HG03280 (cell line): ENCODE results near the gene DRAXIN.

Experiments used
- ATAC-seq: cut with Tn5 transposase; IDR thresholded peaks from one replicate; pipeline ENCODE4 v1.9.1; 2021; ENCODE audit warnings: mild to moderate bottlenecking, moderate library complexity; ENCODE audit not compliant: unreplicated experiment

Gene DRAXIN

DNA sequence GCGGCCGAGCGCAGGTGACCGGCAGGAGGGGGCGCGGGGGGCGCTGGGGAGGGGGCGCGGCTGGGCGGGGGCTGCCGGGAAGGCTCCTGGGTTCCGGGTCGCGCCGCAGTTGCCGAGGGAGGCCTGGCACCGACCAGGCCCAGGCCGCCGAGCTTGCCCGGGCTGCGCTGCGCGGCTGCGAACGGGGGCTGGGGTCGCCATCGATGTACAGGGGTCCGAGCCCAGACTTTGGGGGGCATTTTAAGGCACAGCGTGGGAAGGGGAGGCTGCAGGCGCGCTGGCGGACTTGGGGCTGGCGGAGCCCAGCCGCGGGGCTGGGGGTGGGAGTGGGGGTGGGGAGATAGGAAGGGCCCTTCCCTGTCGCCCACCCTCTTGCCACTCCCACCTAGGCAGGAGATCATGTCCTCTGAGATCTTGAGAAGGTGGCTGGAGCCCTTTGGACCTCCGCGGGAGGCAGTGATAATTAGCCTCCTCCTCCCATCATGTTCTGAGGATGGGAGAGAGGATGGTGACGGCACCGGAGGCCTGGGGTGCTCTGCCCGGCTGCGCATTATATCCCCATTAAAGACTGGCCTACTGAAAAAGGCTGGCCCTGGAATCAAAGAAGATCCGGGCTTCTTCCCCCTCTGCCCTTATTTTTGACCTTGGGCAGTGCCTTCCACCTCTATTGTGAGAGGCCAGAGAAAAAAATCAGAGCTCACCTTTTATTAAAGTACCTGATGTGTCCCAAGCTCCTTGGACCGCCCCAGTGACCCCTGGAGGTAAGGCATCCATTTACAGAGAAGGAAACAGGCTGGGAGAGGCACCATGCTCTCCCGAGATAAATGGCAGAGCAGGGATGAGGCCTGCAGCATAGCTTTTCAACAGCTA lies 36.3 kb upstream of the DRAXIN start:
- ATAC-seq, result peak; percentile 34

GRCh38 chr1:11657654-11658053 lies 33.9 kb upstream of the DRAXIN start:
- ATAC-seq, result no peak

- ATAC-seq, result no peak
Measured at GRCh38 chr1:11658542-11658941, 33.0 kb upstream of the DRAXIN start.

GRCh38 chr1:11659748-11660147 lies 31.8 kb upstream of the DRAXIN start:
- no peak for ATAC-seq

DNA sequence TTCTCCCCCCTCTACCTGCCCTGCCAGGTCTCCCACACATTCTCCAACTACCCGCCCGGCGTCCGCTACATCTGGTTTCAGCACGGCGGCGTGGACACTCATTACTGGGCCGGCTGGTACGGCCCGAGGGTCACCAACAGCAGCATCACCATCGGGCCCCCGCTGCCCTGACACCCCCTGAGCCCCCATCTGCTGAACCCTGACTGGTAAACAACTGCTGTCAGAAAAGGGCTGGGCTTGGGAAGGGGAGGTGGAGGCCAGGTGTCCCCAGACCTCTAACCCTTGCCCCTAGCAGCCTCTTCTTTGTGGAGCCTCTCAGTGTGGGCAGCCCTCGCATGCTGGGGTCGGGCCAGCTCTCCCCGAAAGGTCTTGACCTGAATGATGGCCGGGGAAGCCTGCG lies 30.4 kb upstream of the DRAXIN start:
- no peak for ATAC-seq

- peak; percentile 43 for ATAC-seq
Measured at GRCh38 chr1:11664336-11665065, 27.0 kb upstream of the DRAXIN start.

- no peak for ATAC-seq
Measured at GRCh38 chr1:11668516-11668915, 23.0 kb upstream of the DRAXIN start.

GRCh38 chr1:11670747-11671146 lies 20.8 kb upstream of the DRAXIN start:
- no peak for ATAC-seq

GRCh38 chr1:11671205-11671543 lies 20.3 kb upstream of the DRAXIN start:
- ATAC-seq, result no peak

- no peak for ATAC-seq
Measured at GRCh38 chr1:11671544-11672286, 19.8 kb upstream of the DRAXIN start.

DNA sequence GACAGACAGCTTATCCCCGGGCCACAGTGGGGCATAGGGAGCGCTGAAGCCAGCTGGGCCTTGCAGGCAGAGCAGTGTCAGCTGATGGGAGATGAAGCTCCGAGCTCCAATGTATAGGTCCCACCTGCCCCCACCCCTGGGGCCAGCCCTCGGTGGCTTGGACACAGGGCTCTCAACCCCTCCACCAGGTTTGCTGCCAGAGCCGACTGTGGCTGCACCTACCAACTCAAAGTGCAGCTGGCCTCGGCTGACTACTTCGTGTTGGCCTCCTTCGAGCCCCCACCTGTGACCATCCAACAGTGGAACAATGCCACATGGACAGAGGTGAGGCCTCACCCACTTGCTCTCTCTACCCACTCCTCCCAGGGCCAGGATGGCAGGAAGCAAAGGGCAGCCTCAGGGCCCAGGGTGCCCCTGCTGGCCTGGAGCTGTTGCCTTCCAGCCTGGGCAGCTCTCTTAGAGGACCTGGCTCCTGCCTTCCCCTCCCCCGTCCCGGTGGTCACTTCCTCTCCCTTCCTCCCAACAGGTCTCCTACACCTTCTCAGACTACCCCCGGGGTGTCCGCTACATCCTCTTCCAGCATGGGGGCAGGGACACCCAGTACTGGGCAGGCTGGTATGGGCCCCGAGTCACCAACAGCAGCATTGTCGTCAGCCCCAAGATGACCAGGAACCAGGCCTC lies 18.3 kb upstream of the DRAXIN start:
- no peak for ATAC-seq

DNA sequence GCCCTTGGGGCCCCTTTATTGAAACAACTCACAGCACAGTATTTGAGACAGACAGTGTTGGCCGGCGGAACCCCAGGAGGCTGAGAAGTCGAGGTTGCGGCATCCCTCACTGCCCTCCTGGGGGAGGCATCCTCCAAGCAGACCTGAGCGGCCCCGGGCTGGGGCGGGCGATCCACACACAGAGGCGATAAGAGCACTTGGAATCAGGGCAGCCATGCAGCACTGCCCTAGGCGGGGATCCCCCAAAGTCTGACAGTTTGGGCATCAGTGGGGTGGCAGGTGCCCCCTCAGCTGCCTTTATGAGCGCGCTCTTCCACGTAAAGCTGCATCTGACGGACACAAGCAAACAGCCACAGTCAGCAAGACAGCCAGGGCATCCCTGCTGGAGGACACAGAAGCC lies 17.0 kb upstream of the DRAXIN start:
- no peak for ATAC-seq

- no peak for ATAC-seq
Measured at GRCh38 chr1:11675325-11675724, 16.2 kb upstream of the DRAXIN start.

DNA sequence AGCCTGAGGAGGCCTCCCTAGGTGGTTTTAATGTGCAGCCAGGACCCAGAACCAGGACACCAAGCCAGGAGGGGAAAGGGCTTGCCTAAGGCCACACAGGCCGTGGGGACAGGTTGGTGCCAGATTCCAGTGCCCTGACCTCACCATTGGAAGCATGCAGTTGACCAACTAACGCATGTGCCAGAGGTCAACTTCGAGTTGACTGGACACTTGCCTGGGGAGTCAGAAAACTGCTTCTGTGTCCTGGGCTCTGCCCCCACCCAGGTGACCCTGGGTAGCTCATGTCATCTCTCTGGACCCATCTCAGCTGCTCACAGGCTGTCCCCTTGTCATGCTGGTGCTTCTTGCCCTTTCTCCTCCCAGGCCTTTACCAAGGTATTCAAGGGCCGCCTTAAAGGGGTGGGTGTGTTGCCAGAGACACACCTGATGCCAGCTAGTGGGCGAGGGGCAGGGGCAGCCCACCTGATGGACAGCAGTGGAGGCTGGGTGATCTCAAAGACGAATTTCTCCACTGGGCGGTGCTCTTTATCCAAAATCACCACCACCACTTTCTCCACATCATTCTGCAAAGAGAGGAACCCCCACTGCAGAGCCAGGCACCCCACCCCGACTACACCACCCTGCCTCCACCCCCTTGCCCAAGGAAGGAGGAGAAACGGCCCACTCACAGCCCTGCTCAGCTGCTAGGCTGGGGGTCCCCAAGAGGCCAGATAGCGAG lies 15.0 kb upstream of the DRAXIN start:
- ATAC-seq, result no peak

- no peak for ATAC-seq
Measured at GRCh38 chr1:11678442-11678841, 13.1 kb upstream of the DRAXIN start.

GRCh38 chr1:11680270-11681070 lies 11.0 kb upstream of the DRAXIN start:
- peak; percentile 21 for ATAC-seq

GRCh38 chr1:11681071-11681771 lies 10.3 kb upstream of the DRAXIN start, which contains the start of gene MAD2L2:
Gene MAD2L2 (minus strand): TSS chr1:11681148. CDS start chr1:11680601, 547 bp downstream.
- peak; percentile 87 for ATAC-seq

- no peak for ATAC-seq
Measured at GRCh38 chr1:11682287-11682771, 9.2 kb upstream of the DRAXIN start.

GRCh38 chr1:11682799-11683198 lies 8.7 kb upstream of the DRAXIN start:
- no peak for ATAC-seq
